C4-2B (cell line): Measurements from ENCODE around the gene GCNT1.

Source experiments
- CTCF ChIP-seq: fragments of 450-650 bp; conservative IDR thresholded peaks from 2 replicates; pipeline ENCODE4 v1.5.1; 2017; ENCODE audit warnings: mild to moderate bottlenecking
- ZFX ChIP-seq: fragments of 450-650 bp; IDR thresholded peaks from 2 replicates; pipeline ENCODE4 v1.6.1; 2017

GRCh38 chr9:76448501-76448900 lies 10.5 kb upstream of the GCNT1 start:
- TF ChIP-seq CTCF: no peak
- TF ChIP-seq ZFX: no peak
